ENCODE measurements around the gene NUDT1. TPM values are rescaled to one million over a fixed set of nuclear protein-coding genes. Genes with fewer than 3 reads are reported as not detected.

Gene NUDT1
- total RNA-seq, 1 donor from 2014 or later, result 12.3 TPM

- no peak for DNase-seq (ENCODE audit: extremely low read depth, low read depth, low spot score)
Observed at GRCh38 chr7:2222516-2222915, 19.5 kb upstream of the NUDT1 start.

- no peak for DNase-seq (ENCODE audit: extremely low read depth, low read depth, low spot score)
Observed at GRCh38 chr7:2223321-2223720, 18.7 kb upstream of the NUDT1 start.

- no peak for DNase-seq (ENCODE audit: extremely low read depth, low read depth, low spot score)
Observed at GRCh38 chr7:2224491-2224928, 17.5 kb upstream of the NUDT1 start.

GRCh38 chr7:2224934-2225333 is 17.1 kb upstream of the NUDT1 start:
- DNase-seq (ENCODE audit: extremely low read depth, low read depth, low spot score), result no peak

- DNase-seq (ENCODE audit: extremely low read depth, low read depth, low spot score), result no peak
Observed at GRCh38 chr7:2225336-2225735, 16.7 kb upstream of the NUDT1 start.

GRCh38 chr7:2225830-2226229 is 16.2 kb upstream of the NUDT1 start:
- no peak for DNase-seq (ENCODE audit: extremely low read depth, low read depth, low spot score)

- DNase-seq (ENCODE audit: extremely low read depth, low read depth, low spot score), result no peak
Observed at GRCh38 chr7:2227699-2228098, 14.3 kb upstream of the NUDT1 start.

GRCh38 chr7:2228921-2229320 is 13.1 kb upstream of the NUDT1 start:
- no peak for DNase-seq (ENCODE audit: extremely low read depth, low read depth, low spot score)

GRCh38 chr7:2229467-2229866 is 12.6 kb upstream of the NUDT1 start:
- no peak for DNase-seq (ENCODE audit: extremely low read depth, low read depth, low spot score)

GRCh38 chr7:2230226-2230625 is 11.8 kb upstream of the NUDT1 start:
- no peak for DNase-seq (ENCODE audit: extremely low read depth, low read depth, low spot score)

- DNase-seq (ENCODE audit: extremely low read depth, low read depth, low spot score), result no peak
Observed at GRCh38 chr7:2230882-2231281, 11.1 kb upstream of the NUDT1 start.

GRCh38 chr7:2231992-2232765 is 9.8 kb upstream of the NUDT1 start:
- no peak for DNase-seq (ENCODE audit: extremely low read depth, low read depth, low spot score)

- no peak for DNase-seq (ENCODE audit: extremely low read depth, low read depth, low spot score)
Observed at GRCh38 chr7:2232766-2233520, 9.1 kb upstream of the NUDT1 start, which contains the start of gene MAD1L1. Gene MAD1L1, minus strand, starts transcription at chr7:2232945. Its CDS starts 2,812 bp downstream, at chr7:2230133.

- no peak for DNase-seq (ENCODE audit: extremely low read depth, low read depth, low spot score)
Observed at GRCh38 chr7:2233926-2234325, 8.1 kb upstream of the NUDT1 start.

GRCh38 chr7:2237109-2237602 is 4.9 kb upstream of the NUDT1 start:
- DNase-seq (ENCODE audit: extremely low read depth, low read depth, low spot score), result no peak

GRCh38 chr7:2239242-2239641 is 2.8 kb upstream of the NUDT1 start:
- DNase-seq (ENCODE audit: extremely low read depth, low read depth, low spot score), result no peak

GRCh38 chr7:2242541-2243429 is 759 bp downstream of the NUDT1 start:
- no peak for DNase-seq (ENCODE audit: extremely low read depth, low read depth, low spot score)

GRCh38 chr7:2243458-2243857 is 1.4 kb downstream of the NUDT1 start:
- no peak for DNase-seq (ENCODE audit: extremely low read depth, low read depth, low spot score)

GRCh38 chr7:2244404-2244995 is 2.5 kb downstream of the NUDT1 start:
- DNase-seq (ENCODE audit: extremely low read depth, low read depth, low spot score), result no peak

GRCh38 chr7:2245883-2246675 is 4.1 kb downstream of the NUDT1 start:
- no peak for DNase-seq (ENCODE audit: extremely low read depth, low read depth, low spot score)

Measured in glomerular endothelial cell (primary cell).